HG03097 (cell line): ENCODE data around the gene LDHB.
A peak's percentile ranks its signal among the peaks of the same experiment; 100 is the strongest.
"Not testable (repeated sequence)": the region's sequence is repeated elsewhere in the genome, so short reads cannot be mapped to it uniquely, and the experiment has no call there.

ENCODE experiments used
- ATAC-seq: cut with Tn5 transposase; IDR thresholded peaks from one replicate; pipeline ENCODE4 v1.9.1; 2021; ENCODE audit not compliant: unreplicated experiment, low FRiP score

Gene LDHB

DNA sequence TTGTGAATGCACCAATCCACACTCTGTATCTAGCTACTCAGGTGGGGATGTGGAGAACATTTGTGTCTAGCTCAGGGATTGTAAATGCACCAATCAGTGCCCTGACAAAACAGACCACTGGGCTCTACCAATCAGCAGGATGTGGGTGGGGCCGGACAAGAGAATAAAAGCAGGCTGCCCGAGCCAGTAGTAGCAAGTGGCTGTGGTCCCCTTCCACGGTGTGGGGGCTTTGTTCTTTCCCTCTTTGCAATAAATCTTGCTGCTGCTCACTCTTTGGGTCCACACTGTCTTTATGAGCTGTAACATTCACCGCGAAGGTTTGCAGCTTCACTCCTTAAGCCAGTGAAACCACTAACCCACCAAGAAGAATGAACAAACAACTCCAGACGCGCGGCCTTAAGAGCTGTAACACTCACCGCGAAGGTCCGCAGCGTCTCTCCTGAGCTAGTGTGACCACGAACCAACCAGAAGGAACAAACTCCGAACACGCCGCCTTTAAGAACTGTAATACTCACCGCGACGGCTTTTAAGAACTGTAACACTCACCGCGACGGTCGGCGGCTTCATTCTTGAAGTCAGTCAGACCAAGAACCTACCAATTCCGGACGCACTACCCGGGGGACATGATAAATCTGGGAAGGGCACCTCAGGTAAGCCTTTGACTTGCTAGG is 4.6 kb upstream of the LDHB start:
- no peak for ATAC-seq

DNA sequence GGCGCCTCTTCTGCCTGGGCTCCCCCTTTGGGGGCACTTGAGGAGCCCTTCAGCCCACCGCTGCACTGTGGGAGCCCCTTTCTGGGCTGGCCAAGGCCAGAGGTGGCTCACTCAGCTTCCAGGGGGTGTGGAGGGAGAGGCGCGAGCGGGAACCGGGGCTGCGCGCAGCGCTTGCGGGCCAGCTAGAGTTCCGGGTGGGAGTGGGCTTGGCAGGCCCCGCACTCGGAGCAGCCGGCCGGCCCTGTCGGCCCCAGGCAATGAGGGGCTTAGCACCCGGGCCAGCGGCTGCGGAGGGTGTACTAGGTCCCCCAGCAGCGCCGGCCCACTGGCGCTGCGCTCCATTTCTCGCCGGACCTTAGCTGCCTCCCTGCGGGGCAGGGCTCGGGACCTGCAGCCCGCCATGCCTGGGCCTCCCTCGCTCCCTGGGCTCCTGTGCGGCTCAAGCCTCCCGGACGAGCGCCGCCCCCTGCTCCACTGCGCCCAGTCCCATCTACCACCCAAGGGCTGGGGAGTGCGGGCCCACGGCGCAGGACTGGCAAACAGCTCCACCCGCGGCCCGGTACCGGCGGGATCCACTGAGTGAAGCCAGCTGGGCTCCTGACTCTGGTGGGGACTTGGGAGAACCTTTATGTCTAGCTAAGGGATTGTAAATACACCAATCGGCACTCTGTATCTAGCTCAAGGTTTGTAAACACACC is 3.9 kb upstream of the LDHB start:
- not testable (repeated sequence) for ATAC-seq

DNA sequence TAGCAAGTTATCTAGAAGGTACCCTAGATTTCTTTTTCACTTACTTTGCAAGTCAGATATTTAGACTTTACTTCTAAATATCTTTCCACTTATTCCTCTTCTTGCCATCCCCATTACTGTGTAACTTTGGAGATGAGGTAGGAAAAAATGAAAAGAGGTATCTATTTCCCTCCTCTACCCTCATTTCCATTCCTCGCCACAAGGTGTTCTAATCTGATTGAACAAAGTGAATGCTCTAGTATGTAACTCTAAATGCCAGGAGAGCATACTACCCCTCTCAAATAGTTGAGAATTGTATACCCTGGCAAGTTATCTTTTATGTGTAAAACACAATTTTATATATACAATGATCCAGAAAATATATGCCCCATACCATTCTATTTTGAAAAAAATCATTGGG is 1.7 kb upstream of the LDHB start:
- no peak for ATAC-seq

DNA sequence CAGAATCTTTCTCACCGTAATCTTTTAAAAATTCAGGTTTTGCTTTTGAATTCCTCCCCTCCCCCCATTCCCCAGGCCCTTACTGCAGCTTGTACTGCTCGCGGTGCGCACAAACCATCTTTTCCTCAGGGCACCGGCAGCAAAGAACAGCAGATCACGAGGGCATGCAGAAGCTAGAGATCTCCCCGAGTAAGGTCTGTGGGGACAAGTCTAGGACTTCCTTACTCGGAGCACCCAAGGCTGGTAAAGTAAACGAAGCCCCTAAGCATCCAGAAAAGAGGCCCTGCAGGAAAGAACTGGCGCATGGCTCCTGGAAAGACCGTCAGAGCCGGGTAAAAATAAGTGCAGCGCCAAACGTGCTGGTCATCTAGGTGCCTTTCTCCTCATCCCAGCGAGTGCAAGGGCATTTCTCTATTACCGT is 727 bp downstream of the LDHB start:
- peak; percentile 31 for ATAC-seq

DNA sequence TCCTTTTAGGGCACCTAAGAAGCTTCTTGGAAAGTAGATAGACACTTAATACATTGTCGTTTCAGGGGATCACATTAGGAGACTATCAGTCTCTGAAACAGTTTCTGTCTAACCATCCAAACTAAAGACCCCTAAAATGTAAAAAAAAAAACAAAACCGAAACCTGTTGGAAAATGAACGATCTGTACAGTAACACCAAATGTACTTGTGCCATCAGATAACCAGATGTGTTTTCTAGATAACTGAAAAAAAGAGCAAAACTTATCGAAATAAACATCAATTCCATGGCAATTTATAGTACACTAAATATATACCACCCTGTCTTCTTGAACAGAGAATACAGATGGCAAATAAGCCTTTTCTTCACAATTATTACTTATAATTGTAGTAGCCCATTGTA is 2.1 kb downstream of the LDHB start:
- ATAC-seq: no peak

DNA sequence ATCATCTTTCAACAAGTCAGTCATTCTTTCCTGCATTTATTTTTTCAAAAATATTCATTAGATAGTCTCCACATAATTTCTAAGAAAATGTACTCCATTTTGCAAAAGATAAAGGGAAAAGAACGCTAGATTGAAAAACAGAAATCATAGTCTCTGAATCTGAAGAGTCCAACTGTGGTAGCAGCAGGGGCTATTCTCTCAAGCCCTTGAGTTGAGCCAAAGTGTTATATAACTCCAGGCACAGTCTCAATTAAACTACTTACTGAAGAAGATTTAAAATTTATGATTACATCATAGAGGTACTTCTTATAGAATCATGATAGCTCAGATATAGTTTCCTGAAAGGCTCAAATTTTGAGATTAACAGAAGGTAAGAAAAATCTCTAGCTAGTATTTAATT is 5.8 kb downstream of the LDHB start:
- no peak for ATAC-seq

DNA sequence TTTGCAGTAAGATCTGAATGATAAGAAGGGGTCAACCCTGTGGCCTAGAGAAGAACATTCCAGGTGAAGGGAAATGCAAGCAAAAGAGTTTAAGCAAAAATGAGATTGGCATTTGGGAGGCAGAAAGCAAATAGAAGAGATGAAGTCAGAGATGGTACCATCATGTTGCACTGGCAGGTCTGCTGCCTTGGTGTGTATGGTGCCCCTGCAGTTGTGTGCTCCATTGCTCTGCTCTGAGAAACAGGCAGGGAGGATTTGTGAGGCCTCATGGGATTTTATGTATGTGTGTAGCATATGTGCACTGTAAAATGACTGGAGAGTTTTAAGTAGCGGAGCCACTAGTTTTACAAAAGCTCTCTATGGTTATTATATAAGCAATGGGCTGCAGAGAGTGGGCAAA is 6.6 kb downstream of the LDHB start:
- ATAC-seq: no peak

DNA sequence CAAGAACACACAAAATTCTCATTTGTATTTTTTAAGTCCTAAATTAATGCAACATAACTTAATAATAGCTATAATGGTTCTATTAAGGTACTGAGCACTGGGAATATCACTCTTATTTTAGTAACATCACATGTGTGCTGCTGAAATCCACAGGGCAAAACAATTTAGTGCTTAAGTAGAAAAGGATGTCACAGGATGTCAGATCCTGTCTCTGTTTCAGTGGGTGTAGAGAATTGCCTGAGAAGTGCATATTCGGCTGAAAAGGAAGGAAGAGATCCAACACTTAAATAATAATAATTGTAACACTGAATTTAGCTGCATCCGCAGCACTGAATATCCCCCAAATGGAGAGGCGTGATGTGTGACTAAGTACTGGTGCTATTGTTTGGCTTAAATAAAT is 8.6 kb downstream of the LDHB start:
- ATAC-seq: no peak

DNA sequence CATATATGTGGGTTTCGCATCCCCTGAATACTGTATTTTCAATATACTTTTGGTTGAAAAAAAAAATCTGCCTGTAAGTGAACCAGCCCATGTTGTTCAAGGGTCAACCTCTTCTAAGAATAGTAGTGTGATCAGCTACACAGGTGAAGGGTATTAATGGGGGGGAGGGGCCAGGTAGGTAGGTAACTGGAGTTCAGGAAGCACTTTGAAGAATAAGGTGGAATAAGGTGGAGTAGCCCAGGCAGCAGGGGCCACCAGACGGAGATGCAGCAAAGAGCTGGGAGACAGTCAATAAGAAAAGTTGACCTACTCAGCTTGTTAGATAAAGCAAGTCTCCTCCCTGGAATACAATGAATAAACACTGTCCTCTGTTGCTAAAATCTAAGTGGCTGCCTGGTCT is 9.3 kb downstream of the LDHB start:
- no peak for ATAC-seq

DNA sequence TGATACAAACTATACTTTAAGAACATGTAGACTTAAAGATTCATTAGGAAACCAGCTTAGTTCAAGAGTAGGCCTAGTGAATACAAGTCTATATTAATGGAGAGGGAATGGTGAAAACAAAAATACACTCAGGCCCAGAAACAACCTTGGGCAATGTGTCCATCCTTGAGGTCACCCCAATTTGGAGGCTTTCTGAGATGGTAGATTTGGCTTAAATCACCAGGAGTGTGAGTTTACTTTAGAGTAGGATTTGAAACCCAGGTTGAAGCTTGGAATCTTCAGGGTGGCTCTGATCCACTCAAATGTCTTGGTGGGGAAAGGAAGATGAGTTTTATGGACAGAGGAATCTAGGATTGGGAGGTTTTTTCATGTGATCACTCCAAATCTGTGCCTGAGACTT is 10.5 kb downstream of the LDHB start:
- ATAC-seq: no peak

DNA sequence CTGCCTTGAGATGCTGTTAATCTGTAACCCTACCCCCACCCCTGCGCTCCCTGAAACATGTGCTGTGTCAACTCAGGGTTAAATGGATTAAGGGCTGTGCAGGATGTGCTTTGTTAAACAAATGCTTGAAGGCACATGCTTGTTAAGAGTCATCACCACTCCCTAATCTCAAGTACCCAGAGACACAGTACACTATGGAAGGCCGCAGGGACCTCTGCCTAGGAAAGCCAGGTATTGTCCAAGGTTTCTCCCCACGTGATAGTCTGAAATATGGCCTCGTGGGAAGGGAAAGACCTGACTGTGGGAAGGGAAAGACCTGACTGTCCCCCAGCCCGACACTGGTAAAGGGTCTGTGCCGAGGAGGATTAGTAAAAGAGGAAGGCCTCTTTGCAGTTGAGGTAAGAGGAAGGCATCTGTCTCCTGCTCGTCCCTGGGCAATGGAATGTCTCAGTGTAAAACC is 12.6 kb downstream of the LDHB start:
- not testable (repeated sequence) for ATAC-seq

DNA sequence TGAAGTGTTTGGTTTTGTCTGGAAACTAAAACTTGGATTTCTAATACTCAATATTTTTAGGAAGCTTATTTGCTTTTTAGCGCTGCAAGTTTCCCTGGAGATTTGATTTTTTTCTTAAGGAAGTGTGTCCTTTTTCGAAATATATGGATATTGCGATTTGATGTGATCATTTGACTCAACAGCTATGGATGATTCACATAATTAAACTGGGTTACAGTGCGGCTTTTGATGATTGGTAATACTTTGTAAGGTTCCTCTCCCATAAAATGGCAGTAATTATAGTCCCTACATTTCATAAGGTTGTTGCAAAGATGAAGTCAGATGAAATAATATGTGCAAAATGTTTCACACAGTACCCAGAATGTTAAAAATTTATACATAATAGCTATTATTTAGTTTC is 13.1 kb downstream of the LDHB start:
- no peak for ATAC-seq

DNA sequence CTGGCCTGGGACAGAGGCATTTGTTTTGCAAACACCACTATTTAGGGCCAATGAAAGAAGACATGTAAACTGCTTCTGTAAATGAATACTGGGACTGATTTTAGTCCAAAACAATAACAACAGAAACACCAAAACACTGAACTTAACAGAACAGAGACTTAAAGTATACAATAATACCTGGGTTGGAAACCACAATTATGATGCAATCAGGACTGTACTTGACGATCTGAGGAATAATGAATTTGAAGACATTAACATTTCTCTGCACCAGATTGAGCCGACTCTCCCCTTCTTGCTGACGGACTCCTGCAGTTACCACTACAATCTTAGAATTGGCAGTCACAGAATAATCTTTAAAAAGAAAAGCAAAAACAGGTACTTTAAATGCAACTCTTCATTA is 13.9 kb downstream of the LDHB start:
- ATAC-seq: no peak

DNA sequence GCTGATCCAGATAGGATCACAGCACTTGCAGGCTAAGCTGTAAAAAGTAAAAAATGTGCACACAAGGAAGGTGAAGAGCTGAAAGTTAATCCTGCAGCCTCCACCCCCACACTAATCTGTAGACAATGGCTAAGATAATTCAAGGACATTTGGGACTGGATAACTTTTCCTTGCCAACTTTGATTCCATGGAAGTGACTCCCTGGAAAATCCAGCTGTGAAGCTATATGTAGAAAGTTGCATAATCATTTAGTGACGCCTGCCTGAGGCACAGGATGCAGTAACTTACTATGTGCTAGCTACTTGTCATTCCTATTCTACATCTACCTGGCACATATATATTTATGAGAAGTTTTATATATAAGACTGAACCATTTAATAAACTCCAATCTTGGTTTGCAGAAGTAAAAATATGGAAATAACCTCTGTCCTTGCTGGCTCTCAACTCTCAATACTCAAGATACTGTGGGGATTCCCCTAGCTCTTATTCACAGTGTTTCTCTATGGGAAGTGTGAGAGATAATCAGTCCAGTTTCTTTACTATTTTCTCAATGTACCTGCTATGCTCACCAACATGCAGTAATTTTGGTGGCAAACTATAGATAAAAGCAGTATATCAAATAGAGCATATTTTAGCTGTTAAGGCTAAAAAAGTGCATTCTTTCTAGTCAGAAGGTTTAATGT is 14.8 kb downstream of the LDHB start:
- no peak for ATAC-seq

DNA sequence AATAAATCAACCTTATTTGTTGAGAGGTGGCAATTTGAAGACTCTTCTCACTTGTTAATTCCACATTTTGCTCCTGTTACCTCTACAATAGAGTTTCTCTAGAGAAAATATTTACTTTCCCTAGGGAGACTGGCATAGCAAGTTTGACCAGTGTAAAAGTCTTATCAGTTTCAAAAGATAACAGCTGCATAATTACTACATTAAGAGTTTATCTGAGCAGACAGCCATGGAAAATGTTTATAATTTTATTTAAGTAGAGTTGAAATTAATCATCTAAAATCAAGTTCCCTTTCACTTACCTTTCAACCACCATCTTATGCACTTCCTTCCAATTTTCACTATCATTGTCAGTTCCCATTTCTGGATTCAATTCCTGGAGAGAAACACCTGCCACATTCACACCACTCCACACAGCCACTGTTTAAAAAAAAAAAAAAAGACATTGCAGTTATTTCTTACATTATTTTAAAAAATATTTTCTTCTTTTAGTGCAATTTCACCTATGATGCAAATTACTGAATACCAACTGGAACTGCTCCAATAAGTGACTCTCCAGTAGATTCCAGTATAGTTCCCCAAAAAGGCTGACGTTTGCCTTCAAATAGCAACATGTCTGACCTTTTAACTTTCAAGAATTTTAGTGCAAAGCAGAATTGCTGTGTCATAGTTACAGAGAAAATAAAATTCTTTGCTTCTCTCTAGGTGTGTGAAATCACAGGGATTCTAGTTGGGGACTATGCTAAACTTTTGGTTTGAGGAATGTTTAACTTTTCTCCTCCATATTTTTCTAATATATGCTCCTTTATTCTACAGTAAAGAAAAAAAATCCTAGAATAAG is 19.4 kb downstream of the LDHB start:
- ATAC-seq: no peak

DNA sequence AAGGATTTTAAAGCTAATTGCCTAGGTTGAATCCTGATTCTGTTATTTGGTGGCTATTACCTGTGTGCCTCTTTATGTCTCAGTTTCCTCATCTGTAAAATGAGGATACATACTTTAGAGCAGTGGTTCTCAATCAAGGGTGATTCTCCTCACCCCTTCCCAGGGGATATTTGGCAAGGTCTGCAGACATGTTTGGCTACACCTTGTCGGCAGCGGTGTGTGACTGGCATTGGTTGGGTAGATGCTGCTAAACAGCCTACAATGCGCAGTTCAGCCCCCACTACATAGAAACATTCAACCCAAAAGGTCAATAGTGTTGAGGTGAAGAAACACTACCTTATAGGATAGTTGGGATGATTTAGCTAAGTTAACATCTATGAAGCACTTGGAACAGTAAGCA is 23.4 kb downstream of the LDHB start:
- ATAC-seq: no peak

DNA sequence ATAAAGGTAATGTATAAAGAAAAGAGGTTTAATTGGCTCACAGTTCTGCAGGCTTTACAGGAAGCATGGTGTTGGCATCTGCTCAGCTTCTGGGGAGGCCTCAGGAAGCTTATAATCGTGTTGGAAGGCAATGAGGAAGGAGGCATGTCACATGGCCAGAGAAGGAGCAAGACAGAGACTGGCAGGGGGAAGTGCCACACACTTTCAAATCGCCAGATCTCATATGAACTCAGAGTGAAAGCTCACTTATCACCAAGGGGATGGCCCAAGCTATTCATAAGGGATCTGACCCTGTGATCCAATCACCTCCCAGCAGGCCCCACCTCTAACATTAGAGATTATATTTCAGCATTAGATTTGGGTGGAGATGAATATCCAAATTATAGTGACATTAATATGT is 26.3 kb downstream of the LDHB start:
- ATAC-seq: no peak

DNA sequence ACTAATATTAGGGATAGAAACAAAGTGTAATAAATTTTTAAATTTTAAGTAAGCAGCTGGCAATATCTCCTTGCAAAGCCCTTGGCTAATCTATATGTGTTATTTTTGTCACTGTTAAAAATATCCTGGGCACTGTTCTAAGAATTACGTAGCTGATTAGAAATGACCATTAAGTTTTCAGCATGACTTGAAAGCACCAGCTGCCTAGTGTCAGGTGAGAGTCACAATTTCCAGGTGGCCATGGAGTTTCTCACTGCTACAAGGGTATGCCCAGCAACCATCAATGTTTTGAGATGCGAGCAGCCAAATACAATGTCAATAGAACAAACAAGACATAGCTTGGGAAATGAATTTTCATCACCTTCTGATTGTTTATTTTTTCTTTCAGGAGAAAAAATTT is 29.7 kb downstream of the LDHB start:
- ATAC-seq: no peak

DNA sequence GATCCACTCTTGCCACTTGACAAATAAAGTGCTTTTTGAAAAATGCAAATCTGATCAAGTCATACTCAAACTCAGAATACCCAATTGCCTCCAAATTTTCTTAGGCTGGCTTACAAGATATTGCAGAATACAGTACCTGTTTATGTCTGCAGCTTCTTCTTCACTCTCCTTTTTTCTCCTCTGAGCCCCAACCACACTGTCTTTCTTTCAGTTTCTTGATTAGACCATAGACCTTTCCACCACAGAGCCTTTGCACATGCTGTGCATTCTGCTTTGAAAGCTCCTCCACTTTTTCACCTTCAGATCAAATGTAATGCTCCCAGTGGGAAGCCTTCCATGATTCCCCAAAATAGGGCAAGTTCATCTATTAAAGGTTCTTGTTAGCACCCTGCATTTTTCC is 39.1 kb downstream of the LDHB start:
- no peak for ATAC-seq

DNA sequence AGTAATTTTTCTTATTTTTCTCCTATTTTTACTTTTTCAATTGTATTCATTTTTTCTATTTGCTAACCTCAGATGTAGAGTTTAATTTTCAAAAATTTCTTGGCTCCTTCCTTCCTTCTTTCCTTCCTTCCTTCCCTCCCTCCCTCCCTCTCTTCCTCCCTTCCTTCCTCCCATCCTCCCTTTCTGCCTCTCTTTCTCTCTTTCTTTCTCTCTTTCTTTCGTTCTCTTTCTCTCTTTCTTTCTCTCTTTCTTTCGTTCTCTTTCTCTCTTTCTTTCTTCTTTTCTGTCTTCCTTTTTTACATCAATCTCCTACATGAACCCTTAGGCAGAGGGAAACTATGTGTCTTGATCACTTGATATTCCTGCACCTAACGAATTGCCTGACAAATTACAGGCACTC is 40.6 kb downstream of the LDHB start:
- ATAC-seq: no peak

DNA sequence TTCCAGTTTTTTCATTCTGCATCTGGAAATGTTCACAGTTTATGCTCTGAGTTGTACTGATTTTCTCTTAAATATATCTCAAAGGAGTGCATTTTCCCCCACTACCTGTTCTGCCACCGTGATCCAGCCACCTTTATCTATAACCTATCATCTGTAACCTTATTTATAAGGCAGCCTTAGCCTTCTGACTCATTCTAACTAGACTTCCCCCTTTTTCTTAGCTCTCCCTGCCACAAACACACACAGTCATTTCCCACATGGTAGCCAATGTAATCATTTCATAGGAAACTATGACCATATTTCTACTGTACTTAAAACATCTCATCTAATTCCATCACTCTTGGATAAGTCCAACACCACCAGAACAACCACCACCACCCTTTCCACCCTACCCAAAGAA is 42.2 kb downstream of the LDHB start:
- ATAC-seq: no peak
